ENCODE data around the gene CORO2B. TPM values are rescaled to one million over a fixed set of nuclear protein-coding genes. Genes with fewer than 3 reads are reported as not detected.

Gene CORO2B
- total and polyA plus RNA-seq, 4 donors: 2.4 to 12.5 (median 4.3) TPM

GRCh38 chr15:68610825-68611224 is 32.0 kb downstream of the CORO2B start:
- ATAC-seq (ENCODE audit: insufficient read depth, low FRiP score): no peak
- Histone ChIP-seq H3K36me3 (ENCODE audit: control insufficient read depth in 4 of 4, insufficient read depth in 4 of 4, low read length in 4 of 4) (no peaks in the 10 kb centered on the region), H3K27ac (ENCODE audit: low read depth in 1 of 2, low read length in 1 of 2) (no peak overlapping the region), H3K27me3 (ENCODE audit: control insufficient read depth in 3 of 3, insufficient read depth in 3 of 3, low read length in 2 of 3) (peaks cover 0 to 3% (median 0%) of the 10 kb centered on the region in 3 donors), H3K4me3 (no peak overlapping the region), H3K9ac (ENCODE audit: insufficient read depth in 1 of 2, low read length in 2 of 2) (no peak overlapping the region), H3K9me3 (ENCODE audit: control insufficient read depth in 4 of 4, insufficient read depth in 3 of 4, low read length in 3 of 4) (peaks cover 0 to 4% (median 0%) of the 10 kb centered on the region in 4 donors), H3K4me1 (ENCODE audit: control insufficient read depth in 5 of 5, insufficient read depth in 5 of 5, low read length in 5 of 5) (peaks cover 7 to 45% (median 18%) of the 10 kb centered on the region in 5 donors)
- DNase-seq: no peak
- TF ChIP-seq, protein P1, sequence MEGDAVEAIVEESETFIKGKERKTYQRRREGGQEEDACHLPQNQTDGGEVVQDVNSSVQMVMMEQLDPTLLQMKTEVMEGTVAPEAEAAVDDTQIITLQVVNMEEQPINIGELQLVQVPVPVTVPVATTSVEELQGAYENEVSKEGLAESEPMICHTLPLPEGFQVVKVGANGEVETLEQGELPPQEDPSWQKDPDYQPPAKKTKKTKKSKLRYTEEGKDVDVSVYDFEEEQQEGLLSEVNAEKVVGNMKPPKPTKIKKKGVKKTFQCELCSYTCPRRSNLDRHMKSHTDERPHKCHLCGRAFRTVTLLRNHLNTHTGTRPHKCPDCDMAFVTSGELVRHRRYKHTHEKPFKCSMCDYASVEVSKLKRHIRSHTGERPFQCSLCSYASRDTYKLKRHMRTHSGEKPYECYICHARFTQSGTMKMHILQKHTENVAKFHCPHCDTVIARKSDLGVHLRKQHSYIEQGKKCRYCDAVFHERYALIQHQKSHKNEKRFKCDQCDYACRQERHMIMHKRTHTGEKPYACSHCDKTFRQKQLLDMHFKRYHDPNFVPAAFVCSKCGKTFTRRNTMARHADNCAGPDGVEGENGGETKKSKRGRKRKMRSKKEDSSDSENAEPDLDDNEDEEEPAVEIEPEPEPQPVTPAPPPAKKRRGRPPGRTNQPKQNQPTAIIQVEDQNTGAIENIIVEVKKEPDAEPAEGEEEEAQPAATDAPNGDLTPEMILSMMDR (IDR thresholded peaks at IDR 0.05; ENCODE audit: control extremely low read depth, extremely low read depth): no peak
- 75 to 77% methylated on average over 8 of the region's 8 CpGs for WGBS, 2 donors

- Histone ChIP-seq H3K4me1 (ENCODE audit: control insufficient read depth in 5 of 5, insufficient read depth in 5 of 5, low read length in 5 of 5) (peaks cover 7 to 35% (median 18%) of the 10 kb centered on the region in 5 donors), H3K4me3 (no peak overlapping the region), H3K9me3 (ENCODE audit: control insufficient read depth in 4 of 4, insufficient read depth in 3 of 4, low read length in 3 of 4) (no peaks in the 10 kb centered on the region), H3K9ac (ENCODE audit: insufficient read depth in 1 of 2, low read length in 2 of 2) (no peak overlapping the region), H3K27ac (ENCODE audit: low read depth in 1 of 2, low read length in 1 of 2) (no peak overlapping the region), H3K27me3 (ENCODE audit: control insufficient read depth in 3 of 3, insufficient read depth in 3 of 3, low read length in 2 of 3) (peaks cover 0 to 3% (median 0%) of the 10 kb centered on the region in 3 donors), H3K36me3 (ENCODE audit: control insufficient read depth in 4 of 4, insufficient read depth in 4 of 4, low read length in 4 of 4) (no peaks in the 10 kb centered on the region)
- ATAC-seq (ENCODE audit: insufficient read depth, low FRiP score): no peak
- WGBS, 2 donors: 95 to 96% methylated on average over 3 of the region's 3 CpGs
- TF ChIP-seq, protein P1 (IDR thresholded peaks at IDR 0.05; ENCODE audit: control extremely low read depth, extremely low read depth): no peak
- DNase-seq: no peak
Measured at GRCh38 chr15:68612503-68612902, 33.7 kb downstream of the CORO2B start.

DNA sequence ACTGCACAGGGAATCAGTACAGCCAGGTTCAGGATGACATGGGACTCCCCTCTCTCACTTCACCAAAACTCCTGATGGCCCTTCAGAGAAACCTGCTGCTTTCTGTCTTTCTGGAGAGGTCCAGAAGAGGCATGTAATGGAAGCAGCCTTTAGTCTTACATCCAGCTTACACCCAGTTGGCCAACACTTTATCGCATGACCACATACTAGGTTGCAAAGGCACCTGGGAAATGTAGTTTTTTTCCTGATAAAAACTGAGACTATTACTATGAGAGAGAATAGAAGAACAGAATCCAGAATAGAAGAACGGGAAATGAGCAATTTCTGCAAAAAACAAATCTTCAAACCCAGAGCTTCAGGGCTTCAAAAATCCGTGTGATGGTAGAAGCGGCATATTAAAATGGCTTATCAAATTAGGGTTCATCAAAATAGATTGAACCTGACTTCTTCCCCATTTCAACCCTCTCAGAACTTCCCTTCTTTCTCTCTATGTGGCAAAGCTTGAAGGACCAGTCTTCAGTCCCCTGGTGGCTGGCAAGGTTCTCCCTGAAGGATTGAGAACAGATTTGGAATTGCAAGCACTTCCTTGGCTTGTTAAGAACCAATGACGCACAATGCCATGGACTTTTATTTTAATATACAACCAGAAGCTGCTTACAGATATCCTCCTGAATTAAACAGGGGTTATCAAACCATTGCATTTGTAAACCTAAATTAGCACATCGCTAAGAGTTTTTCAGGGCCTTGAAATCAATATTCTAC is 34.4 kb downstream of the CORO2B start:
- peaks cover 3 to 30% (median 15%) of the 10 kb centered on the region in 5 donors for H3K4me1 ChIP-seq (ENCODE audit: control insufficient read depth in 5 of 5, insufficient read depth in 5 of 5, low read length in 5 of 5)
- H3K27me3 ChIP-seq (ENCODE audit: control insufficient read depth in 3 of 3, insufficient read depth in 3 of 3, low read length in 2 of 3): peaks cover 0 to 3% (median 0%) of the 10 kb centered on the region in 3 donors
- H3K36me3 ChIP-seq (ENCODE audit: control insufficient read depth in 4 of 4, insufficient read depth in 4 of 4, low read length in 4 of 4): no peaks in the 10 kb centered on the region
- WGBS, 2 donors: 92 to 93% methylated on average over 6 of the region's 6 CpGs
- H3K9ac ChIP-seq (ENCODE audit: insufficient read depth in 1 of 2, low read length in 2 of 2): no peak overlapping the region
- no peak overlapping the region for H3K27ac ChIP-seq (ENCODE audit: low read depth in 1 of 2, low read length in 1 of 2)
- ATAC-seq (ENCODE audit: insufficient read depth, low FRiP score) (no peak), DNase-seq (no peak)
- TF ChIP-seq, protein P1 (IDR thresholded peaks at IDR 0.05; ENCODE audit: control extremely low read depth, extremely low read depth): no peak
- no peak overlapping the region for H3K4me3 ChIP-seq
- H3K9me3 ChIP-seq (ENCODE audit: control insufficient read depth in 4 of 4, insufficient read depth in 3 of 4, low read length in 3 of 4): no peaks in the 10 kb centered on the region
